ENCODE results near the gene LRCH3.

GRCh38 chr3:197811343-197811742 lies 20.3 kb downstream of the LRCH3 start:
- TF ChIP-seq EZH2 (IDR thresholded peaks at IDR 0.05; ENCODE audit: insufficient read depth, poor library complexity, severe bottlenecking) (no peak), EZH2phosphoT487 (IDR thresholded peaks at IDR 0.05; ENCODE audit: insufficient read depth, low read depth) (no peak)
